Epithelial cell of umbilical artery (primary cell): ENCODE results near the gene DPYSL5. TPM values are rescaled to one million over a fixed set of nuclear protein-coding genes. Genes with fewer than 3 reads are reported as not detected.

Experiments
- total RNA-seq: library from RNA; depleted of rRNA; stranded (reverse); fragments of >200 nt; gene quantifications from 2 replicates; pipeline ENCODE4 v1.2.3, GENCODE V29; 2014

Gene DPYSL5
- total RNA-seq, result not detected in 2 replicates

GRCh38 chr2:26847655-26848335 is at the start of gene DPYSL5:
DPYSL5 (plus strand) TSS chr2:26848132; CDS start chr2:26898500, 50,368 bp downstream.

GRCh38 chr2:26970244-26970927 is 122.5 kb downstream of the DPYSL5 start, which contains the start of gene MAPRE3:
MAPRE3 (plus strand) TSS chr2:26970637; CDS start chr2:27022219, 51,582 bp downstream.

Other genes with a start within 250 kb of the DPYSL5 start
- gene CIB4, start 206.8 kb upstream of the DPYSL5 start, total RNA-seq, result not detected in 2 replicates
- not detected in 2 replicates for gene KCNK3, start 155.4 kb upstream of the DPYSL5 start, total RNA-seq
- gene SLC35F6, start 83.8 kb upstream of the DPYSL5 start, total RNA-seq, result 15.6 and 22.3 TPM in 2 replicates
- 19.3 and 21.1 TPM in 2 replicates for gene CENPA, start 62.1 kb upstream of the DPYSL5 start, total RNA-seq
- 0.65 and 1.1 TPM in 2 replicates for gene MAPRE3, start 122.5 kb downstream of the DPYSL5 start, total RNA-seq
- gene TMEM214, start 184.8 kb downstream of the DPYSL5 start, total RNA-seq, result 20.5 and 21.9 TPM in 2 replicates
- gene AGBL5, start 203.5 kb downstream of the DPYSL5 start, total RNA-seq, result 15.7 and 17.2 TPM in 2 replicates
- 429 and 623 TPM in 2 replicates for gene OST4, start 223.5 kb downstream of the DPYSL5 start, total RNA-seq
- 1.9 and 6.1 TPM in 2 replicates for gene EMILIN1, start 230.5 kb downstream of the DPYSL5 start, total RNA-seq
- gene KHK, start 238.6 kb downstream of the DPYSL5 start, total RNA-seq, result 1.3 and 5.2 TPM in 2 replicates